C4-2B (cell line): ENCODE results near the gene ADARB2.

ENCODE experiments used
- CTCF ChIP-seq: fragments of 450-650 bp; conservative IDR thresholded peaks from 2 replicates; pipeline ENCODE4 v1.5.1; 2017; ENCODE audit warnings: mild to moderate bottlenecking
- ZFX ChIP-seq: fragments of 450-650 bp; IDR thresholded peaks from 2 replicates; pipeline ENCODE4 v1.6.1; 2017

- no peak for TF ChIP-seq CTCF
- no peak for TF ChIP-seq ZFX
These were observed 222.6 kb downstream of the ADARB2 start for GRCh38 chr10:1514681-1515080.
